H1 (cell line): ENCODE results near the gene TMEM163.

Experiments used
- BRCA1 ChIP-seq: IDR thresholded peaks from 2 replicates; pipeline ENCODE4 v1.6.1; 2012; ENCODE audit warnings: low read depth, low read length, improper control_type of control experiment
- CBX8 ChIP-seq: fragments of 300-800, 300-1000 bp; sonication (generic); IDR thresholded peaks from 2 replicates; pipeline ENCODE4 v1.7.1; 2016; ENCODE audit warnings: low read depth, low read length, borderline replicate concordance
- CEBPB ChIP-seq: IDR thresholded peaks from 2 replicates; pipeline ENCODE4 v1.6.1; 2012; ENCODE audit warnings: low read depth, low read length
- CHD1 ChIP-seq: IDR thresholded peaks from 2 replicates; pipeline ENCODE4 v1.6.1; 2012; ENCODE audit warnings: low read depth, low read length, improper control_type of control experiment
- CHD2 ChIP-seq: IDR thresholded peaks from 2 replicates; pipeline ENCODE4 v1.6.1; 2012; ENCODE audit warnings: low read length, improper control_type of control experiment
- CTCF ChIP-seq, 3 experiments: IDR thresholded peaks; 1 replicate in 2 of 3; 2 replicates in 1 of 3; pipeline versions ENCODE4 v1.5.1 to v1.6.1; 2011; ENCODE audit warnings: low read length in 3 of 3, mild to moderate bottlenecking in 3 of 3, inconsistent platforms in 2 of 3, low read depth in 1 of 3, moderate library complexity in 1 of 3; ENCODE audit not compliant: insufficient read depth in 1 of 3; ENCODE audit errors: control extremely low read depth in 1 of 3
- GABPA ChIP-seq: IDR thresholded peaks from 2 replicates; pipeline ENCODE4 v1.6.1; 2011; ENCODE audit warnings: mild to moderate bottlenecking, low read length, moderate library complexity, borderline replicate concordance; ENCODE audit not compliant: insufficient read depth
- GTF2F1 ChIP-seq: IDR thresholded peaks from 2 replicates; pipeline ENCODE4 v1.6.1; 2012; ENCODE audit warnings: low read depth, low read length, improper control_type of control experiment, borderline replicate concordance
- MAX ChIP-seq: IDR thresholded peaks from 2 replicates; pipeline ENCODE4 v1.6.1; 2012; ENCODE audit warnings: inconsistent platforms
- PHF8 ChIP-seq: fragments of 200-600 bp; sonication (generic); conservative IDR thresholded peaks from 2 replicates; pipeline ENCODE4 v1.7.1; 2012; ENCODE audit warnings: low read depth, mild to moderate bottlenecking, inconsistent platforms, low read length, moderate library complexity
- POLR2AphosphoS5 ChIP-seq: IDR thresholded peaks from 2 replicates; pipeline ENCODE4 v1.6.1; 2011; ENCODE audit warnings: low read depth, low read length
- TCF12 ChIP-seq: IDR thresholded peaks from 2 replicates; pipeline ENCODE4 v1.6.1; 2011; ENCODE audit warnings: low read depth, mild to moderate bottlenecking, low read length
- YY1 ChIP-seq: IDR thresholded peaks from 2 replicates; pipeline ENCODE4 v1.6.1; 2011; ENCODE audit warnings: low read depth, mild to moderate bottlenecking, low read length
- ZNF274 ChIP-seq: IDR thresholded peaks from 2 replicates; pipeline ENCODE4 v1.7.0; 2012; ENCODE audit warnings: low read length, borderline replicate concordance; ENCODE audit errors: extremely low read depth

GRCh38 chr2:134760385-134760784 lies 41.6 kb upstream of the TMEM163 start:
- TF ChIP-seq CTCF (IDR thresholded peaks at IDR 0.05; ENCODE audit: control extremely low read depth in 1 of 3, insufficient read depth in 1 of 3, low read depth in 1 of 3, low read length in 3 of 3), result no peak
- TF ChIP-seq CEBPB, result no peak
- no peak for TF ChIP-seq CHD1
- no peak for TF ChIP-seq GABPA
- TF ChIP-seq BRCA1, result no peak
- no peak for TF ChIP-seq GTF2F1
- TF ChIP-seq CHD2, result no peak
- TF ChIP-seq TCF12, result no peak
- TF ChIP-seq ZNF274, result no peak
- no peak for TF ChIP-seq YY1
- TF ChIP-seq CBX8, result no peak
- TF ChIP-seq POLR2AphosphoS5, result no peak
- no peak for TF ChIP-seq MAX
- no peak for TF ChIP-seq PHF8
